NCI-H460 (cell line): ENCODE results near the gene HMCES. TPM values are rescaled to one million over a fixed set of nuclear protein-coding genes. Genes with fewer than 3 reads are reported as not detected.
"Not testable (repeated sequence)": the region's sequence is repeated elsewhere in the genome, so short reads cannot be mapped to it uniquely, and the experiment has no call there.

Experiments
- DNase-seq: peaks from one replicate; pipeline ENCODE4 v3.0.0-alpha.2; 2016; ENCODE audit warnings: low read depth; ENCODE audit errors: extremely low read depth
- total RNA-seq: library from RNA; depleted of rRNA; stranded (reverse); fragments of >200 nt; shearing (Covaris generic); gene quantifications from 2 replicates; pipeline ENCODE4 v1.2.3, GENCODE V29; 2014

The HMCES gene
- total RNA-seq, 1 experiment from 2014 or later: 21.0 TPM

DNA sequence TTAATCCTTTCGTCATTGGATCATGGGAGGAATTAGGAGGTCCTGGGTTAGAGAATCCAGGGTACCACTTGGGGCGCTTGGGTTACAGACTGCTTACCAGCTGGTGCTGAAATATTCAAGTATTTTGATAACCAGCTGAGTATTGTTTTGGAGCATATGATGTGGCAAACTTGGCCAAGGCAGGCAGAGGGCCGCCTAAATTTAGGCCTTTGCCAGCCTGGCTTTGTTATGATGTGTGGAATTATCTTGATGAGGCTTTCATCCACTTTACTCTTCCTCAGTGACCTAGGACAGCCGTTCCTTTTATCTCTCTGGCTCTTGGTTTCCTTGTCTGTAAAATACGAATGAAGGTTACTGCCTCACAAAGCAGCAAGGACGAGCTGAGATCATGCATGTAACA lies 22.4 kb upstream of the HMCES start:
- no peak for DNase-seq

DNA sequence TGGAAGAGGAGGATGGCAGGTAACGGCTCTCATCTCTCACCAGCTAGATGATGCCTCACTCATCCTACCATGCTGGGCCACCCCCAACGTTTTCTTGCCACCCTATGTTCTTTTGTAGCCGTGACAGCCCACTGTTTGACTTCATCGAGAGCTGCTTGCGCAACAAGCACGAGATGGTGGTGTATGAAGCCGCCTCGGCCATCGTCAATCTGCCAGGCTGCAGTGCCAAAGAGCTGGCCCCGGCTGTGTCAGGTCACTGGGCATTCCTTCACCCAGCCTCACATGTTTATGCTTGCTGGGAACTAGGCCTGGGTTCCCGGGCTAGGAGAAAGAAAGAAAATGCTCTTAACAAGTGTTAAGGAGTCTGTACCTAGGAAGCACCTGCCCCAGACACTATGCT lies 21.1 kb upstream of the HMCES start:
- DNase-seq: no peak

DNA sequence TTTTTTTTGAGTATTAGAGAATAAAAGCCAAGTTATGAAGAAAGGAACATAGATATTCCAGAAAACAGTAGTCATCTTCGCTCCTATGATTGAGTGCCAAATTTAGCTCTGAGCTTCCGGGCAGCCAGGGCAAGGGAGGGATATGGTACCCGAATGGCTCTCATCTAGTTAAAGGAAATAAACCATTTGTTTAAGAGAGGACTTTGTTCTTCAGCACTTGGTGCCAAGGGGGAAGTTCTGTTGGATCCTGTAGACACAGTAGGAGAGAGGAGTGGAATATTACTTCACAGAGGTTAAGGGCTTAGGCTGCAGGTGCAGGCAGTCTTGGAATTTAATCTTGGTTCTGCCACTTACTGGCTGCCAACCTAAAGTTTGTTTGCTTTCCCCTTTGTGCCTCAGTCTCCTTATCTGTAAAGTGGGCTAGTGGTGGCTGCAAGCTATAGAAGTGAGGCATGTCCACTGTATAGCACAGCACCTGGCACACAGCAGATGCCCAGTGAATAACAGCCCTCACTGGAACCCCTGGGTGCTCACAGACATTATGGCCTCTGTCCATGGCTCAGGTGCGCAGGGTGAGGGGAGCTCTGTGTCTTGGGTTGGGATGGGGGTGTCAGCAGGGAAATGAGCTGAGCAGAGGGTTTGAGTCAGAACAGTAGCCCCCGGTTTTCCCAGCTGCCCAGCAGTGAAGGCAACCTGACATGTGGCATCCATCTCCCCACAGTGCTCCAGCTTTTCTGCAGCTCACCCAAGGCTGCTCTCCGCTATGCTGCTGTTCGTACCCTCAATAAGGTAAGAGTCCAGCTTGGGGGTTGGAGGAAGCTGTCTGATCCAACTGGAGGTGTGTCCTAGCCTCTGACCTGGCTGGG lies 18.8 kb upstream of the HMCES start:
- no peak for DNase-seq

DNA sequence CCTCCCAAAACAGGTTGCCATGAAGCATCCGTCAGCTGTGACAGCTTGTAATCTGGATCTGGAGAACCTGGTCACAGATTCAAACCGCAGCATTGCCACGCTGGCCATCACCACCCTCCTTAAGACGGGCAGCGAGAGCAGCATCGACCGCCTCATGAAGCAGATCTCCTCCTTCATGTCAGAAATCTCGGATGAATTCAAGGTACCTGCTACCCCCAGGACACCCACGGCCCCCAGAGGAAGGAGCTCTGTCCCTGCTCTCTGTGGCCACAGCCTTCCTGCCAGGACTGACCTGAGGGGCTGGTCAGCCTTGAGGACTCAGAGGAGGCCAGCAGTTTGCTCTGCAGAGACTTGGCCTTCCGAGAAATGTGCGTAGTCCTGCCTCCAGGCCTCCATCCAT lies 18.1 kb upstream of the HMCES start:
- no peak for DNase-seq

DNA sequence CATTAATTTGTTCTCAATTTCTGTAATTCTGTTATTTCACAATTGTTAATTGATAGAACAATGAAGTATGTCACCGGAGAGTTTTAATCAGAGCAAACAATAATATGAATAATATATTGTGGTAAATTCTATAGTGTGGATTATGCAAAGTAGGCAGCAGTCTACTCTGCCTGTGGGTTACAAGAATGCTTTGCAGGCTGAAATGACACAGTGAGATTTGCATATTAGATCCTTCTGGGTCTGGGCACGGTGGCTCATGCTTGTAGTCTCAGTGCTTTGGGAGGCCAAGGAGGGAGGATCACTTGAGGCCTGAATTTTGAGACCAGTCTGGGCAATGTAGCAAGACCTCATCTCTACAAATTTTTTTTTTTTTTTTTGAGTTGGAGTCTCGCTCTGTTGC lies 16.8 kb upstream of the HMCES start:
- DNase-seq: no peak

DNA sequence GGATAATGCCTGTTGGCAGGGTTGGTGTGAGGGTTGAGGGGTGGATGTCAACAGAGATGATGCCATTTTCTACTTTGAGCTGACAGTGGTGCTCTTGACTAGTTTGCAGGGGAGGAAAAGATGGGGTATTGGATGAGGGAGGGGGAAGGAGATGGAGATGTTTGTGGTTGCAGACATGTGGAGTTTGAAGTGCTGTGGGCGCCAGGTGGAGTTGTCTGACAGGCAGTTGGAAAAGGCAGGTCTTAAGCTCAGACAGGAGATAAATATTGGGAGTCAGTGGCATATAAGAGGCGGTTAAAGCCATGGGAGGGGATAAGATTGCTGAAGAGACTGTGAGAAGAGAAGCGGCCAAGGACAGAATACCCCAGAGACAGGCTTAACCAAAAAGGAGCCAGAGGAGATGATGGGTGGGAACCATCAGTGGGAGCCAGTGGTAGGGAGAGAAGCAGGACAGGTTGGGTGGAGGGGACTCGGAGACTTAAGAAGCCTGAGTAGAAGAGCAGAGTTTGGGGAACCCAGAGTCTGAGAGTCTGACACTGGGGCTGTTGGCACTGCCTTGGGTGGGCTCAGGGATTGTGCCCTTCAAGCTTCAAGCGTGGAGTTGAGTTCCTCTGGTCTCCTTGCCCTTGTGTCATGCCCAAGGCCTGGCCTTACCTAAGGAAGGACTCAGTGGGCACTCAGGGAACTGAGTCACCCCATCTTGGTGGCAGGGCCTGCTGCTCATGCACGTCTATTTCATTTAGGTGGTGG lies 15.3 kb upstream of the HMCES start:
- DNase-seq: no peak

DNA sequence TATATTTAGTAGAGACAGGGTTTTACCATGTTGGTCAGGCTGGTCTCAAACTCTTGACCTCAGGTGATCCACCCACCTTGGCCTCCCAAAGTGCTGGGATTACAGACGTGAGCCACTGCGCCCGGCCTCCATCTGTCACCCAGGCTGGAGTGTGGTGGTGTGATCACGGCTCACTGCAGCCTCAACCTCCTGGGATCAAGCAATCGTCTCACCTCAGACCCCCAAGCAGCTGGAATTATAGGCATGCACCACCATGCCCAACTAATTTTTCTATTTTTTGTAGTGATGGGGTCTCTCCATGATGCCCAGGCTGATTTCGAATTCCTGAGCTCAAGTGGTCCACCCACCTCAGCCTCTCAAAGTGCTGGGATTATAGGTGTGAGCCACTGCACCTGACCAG lies 13.7 kb upstream of the HMCES start:
- not testable (repeated sequence) for DNase-seq

DNA sequence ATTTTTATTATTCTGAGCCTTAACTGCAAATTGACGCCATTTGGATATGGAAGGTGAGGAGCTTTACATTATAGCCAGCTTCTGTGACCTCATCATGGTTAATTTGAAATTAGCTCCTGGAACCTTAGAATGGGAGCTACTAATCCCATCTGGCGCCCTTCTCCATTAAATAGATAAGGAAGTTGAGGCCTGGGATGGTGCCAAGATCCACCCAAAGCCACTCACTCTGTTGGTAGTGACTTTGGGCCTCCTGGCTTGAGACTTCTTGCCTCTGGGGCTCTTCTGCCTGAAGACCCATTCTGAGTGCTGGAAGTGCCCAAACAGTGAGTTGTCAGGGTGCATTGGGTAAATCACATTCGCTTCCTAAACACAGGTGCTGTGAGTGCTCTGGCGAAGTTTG lies 12.0 kb upstream of the HMCES start:
- DNase-seq: no peak

DNA sequence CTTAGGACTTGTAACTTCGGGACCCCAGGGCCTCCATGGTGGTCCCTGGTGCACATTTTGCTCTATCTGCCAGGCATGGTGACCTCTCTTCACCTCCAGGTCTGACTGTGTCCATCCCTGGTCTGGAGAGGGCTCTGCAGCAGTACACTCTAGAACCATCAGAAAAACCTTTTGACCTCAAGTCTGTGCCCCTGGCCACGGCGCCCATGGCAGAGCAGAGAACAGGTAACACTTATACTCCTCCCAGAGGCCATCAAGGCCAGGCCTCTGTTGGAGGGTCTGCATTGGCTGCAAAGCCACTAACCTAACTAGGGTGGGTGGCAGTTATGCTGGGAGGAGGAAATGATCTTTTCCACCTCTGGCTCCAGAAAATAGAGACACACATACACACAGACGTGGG lies 10.3 kb upstream of the HMCES start:
- no peak for DNase-seq

DNA sequence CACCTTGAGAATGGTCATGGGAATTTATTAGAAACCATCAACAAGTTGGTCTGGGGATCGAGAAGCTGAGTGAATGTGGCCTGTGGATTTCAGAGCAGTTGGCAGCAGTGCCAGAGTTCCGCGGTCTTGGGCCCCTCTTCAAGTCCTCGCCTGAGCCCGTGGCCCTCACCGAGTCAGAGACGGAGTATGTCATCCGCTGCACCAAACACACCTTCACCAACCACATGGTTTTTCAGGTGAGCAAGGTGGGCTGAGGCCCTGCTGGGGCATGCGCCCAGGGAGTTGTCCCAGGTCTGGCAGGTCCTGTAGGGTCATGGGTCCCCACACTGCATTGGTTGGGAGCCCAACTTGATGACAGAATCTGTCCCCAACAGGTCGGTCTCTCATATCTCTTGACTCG lies 7.0 kb upstream of the HMCES start:
- no peak for DNase-seq

DNA sequence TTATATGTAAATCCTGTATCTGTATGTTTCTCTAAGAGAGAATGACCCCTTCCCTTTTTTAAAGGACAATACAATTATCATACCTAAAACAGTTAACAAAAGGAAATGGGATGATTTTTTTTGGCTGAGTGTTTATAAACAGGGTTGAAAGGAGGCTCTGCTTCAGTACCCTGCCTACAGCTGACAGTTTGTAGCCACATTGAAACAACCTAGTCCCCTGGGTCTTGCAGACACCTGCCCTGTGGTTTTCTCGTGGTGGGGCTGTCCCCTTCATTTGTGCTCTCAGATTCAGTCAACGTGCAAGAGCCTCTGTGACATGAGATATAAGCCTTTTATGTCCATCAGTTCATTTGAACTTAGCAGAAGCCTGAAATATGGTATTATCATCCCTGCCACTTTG lies 2.3 kb upstream of the HMCES start:
- DNase-seq: no peak

DNA sequence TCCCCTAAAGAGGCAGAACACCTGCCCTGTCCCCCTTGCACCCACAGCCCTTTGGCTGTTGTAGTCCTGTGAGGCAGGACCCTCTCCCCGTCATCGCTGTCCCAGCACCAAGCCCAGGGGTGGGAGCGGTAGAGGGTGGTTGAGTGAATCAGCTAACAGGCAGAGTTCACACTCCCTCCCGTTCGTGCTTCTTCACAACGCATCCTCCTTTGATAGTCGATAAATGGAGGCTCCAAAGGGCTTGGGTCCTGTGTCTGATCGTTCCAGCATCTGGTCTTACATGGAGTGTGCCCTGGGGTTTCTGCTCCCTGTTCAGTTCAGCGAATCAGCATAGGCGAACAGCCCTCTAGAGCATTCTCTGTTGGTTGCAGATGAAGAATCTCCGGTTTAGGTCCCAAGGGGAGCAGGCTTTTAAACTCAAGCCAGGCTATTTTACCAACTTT lies 820 bp upstream of the HMCES start:
- no peak for DNase-seq

DNA sequence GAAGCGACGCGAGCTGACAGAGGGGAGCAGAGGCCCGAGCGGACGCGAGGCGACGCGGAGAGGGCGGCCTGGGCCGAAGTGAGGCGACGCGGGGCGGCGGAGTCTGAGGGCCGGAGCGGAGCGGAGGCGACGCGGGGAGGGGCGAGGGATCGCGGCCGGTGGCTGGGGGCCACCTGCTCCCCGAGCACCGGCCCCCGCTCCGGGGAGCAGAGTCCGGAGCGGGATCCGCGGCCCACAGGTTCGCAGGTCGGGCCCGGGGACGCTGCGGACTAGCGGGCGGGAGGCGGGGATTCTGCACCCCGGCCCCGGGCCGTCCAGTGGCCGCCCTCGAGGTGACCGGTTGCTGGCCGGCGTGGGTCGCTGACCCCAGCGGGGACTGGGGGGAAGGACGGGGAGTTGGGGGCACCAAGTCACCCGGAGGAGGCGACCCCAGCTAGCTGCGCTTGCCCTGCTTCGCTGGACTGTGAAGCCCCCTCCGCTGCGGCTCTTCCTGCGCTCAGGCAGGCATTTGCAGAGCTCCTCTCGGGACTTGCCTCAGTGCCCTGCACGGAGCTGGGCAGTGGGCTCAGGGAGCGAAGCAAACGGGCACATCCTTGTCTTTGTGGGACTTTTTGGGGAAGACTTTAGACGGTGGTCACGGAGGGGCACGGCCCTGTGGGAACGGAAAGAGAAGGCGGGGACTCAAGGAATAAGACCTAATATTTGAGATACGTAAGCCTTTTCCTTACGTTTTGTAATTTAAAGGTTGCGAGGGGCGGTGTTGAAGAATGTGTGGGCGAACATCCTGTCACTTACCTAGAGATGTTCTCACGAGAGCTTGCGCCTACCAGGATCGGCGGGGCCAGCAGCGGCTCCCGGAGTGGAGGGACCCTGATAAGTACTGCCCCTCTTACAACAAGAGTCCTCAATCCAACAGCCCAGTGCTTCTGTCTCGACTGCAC lies 566 bp downstream of the HMCES start:
- no peak for DNase-seq

DNA sequence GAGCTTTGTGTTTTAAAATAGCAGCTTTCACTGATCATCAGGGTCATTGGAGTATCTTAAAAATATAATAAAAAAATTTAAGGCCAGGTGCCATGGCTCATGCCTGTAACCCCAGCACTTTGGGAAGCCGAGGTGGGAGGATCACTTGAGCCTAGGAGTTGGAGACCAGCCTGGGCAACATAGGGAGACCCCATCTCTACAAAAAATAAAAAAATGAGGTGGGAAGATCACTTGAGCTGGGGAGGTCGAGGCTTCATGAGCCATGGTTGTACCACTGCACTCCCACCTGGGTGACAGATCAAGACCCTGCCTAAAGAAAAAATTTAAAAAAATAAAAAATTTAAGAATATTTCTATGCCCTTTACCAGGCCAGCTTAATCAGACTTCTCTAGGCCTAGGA lies 1.5 kb downstream of the HMCES start:
- DNase-seq: no peak

DNA sequence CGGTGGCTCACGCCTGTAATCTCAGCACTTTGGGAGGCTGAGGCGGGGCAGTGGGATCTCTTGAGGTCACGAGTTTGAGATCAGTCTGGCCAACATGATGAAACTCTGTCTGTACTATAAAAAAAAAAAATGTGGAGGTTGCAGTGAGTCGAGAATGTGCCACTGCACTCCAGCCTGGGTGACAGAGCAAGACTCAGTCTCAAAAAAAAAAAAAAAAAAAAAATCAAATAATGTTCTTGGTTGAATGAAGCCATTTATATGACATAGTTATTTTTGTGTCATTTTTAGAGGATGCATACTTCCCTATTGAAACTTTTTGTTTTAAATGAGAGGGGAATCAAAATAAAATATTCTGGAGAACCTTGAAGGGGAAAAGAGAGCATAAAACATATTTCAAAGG lies 3.1 kb downstream of the HMCES start:
- no peak for DNase-seq

DNA sequence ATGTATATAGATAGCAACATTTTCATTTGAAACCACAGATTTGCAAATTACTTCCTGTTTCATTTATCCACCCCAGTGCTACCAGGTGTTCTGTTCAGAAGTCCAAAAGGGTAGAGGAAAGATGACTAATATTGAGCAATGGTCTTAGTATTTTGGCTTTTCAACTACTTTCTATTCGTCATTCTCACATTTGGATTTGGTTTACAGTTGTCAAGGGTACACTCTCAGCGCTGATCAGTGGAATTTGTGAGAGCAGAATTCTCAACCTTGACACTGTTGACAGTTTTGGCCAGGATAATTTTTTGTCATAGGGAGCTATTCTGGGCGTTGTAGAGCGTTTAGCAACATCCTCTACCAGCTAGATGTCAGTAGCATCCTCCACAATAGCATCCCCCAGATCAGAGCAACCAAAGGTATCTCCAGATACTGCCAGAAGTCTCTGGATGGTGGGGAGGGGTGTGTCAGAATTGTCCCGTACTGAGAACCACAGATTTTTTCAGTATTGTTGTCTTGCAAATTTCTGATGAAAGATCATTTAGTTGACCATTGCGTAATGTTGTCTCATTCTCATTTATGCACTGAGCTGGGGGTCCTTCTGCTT lies 4.2 kb downstream of the HMCES start:
- no peak for DNase-seq

DNA sequence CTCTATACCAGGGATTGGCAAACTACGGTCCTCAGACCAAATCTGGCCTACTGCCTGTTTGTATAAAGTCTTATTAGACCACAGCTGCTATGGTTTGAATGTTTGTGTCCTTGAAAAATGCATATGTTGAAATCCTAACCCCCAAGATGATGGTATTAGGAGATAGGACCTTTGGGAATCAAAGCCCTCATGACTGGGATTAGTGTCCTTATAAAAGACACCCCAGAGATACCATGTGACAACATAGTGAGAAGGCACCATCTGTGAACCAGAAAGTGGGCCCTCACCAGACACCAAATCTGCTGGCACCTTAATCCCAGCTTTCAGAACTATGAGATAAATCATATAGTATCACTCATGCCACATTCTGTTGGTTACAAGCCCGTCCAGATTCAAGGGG lies 7.4 kb downstream of the HMCES start:
- no peak for DNase-seq

DNA sequence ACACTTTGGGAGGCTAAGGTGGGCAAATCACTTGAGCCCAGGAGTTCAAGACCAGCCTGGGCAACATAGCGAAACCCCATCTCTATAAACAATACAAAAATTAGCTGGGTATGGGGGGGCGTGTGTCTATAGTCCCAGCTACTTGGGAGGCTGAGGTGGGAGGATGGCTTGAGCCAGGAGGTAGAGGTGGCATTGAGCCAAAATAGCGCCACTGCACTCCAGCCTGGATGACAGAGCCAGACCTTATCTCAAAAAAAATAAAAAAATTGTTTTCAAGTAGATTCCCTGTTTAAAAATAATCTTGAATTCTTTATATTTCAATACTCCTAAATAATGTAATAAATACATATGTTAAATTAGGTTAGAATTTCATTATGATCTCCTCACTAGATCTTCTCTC lies 9.8 kb downstream of the HMCES start:
- DNase-seq: no peak

DNA sequence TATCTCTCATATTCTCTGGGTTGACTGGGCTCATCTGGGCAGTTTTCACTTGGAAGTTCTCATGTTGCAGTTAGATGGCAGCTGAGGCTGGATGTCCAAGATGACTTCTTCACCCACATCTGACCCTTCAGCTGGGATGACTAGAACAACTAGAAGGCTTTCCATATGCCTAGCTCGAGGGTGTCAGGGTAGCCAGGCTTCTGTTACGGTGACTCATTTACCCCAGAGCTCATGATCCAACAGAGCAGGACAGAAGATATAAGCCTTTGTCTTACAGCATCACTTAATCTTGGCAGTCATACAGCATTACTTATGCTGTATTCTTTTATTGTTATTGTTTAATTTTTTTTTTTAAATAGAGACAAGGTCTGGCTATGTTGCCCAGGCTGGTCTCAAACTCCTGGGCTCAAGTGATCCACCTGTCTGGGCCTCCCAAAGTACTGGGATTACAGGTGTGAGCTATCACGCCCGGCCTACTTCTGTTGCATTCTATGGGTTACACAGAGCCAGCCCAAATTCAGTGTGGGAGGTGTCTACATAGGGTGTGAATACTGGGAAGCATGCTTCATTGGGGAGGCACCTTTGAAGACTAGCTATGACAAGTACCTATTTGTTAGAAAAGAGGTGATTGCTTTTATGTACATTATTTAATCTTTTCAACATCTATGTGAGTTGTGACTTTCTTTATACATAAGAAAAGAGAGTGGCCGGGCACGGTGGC lies 10.7 kb downstream of the HMCES start:
- DNase-seq: no peak
